Adrenal gland (tissue), 12 donors: ENCODE results near the gene GRB10. TPM values are rescaled to one million over a fixed set of nuclear protein-coding genes. Genes with fewer than 3 reads are reported as not detected.
A peak's percentile ranks its signal among the peaks of the same experiment; 100 is the strongest.
"Not testable (repeated sequence)": the region's sequence is repeated elsewhere in the genome, so short reads cannot be mapped to it uniquely, and the experiment has no call there.

Source experiments
- DNase-seq, 7 donors: peaks; one replicate each; pipeline ENCODE4 v3.0.0-alpha.2; 2019 to 2020
- H3K27ac ChIP-seq, 5 donors: fragments of 200-600 bp; sonication (generic) in 4 of 5; 1 replicate in 3 of 5; 2 replicates in 2 of 5; pipeline versions ENCODE4 v1.5.1 to v1.8.0; 2016 to 2020; ENCODE audit warnings: mild to moderate bottlenecking in 1 of 5
- H3K27me3 ChIP-seq: fragments of 200-600 bp; 2 replicates; pipeline ENCODE4 v1.8.0; 2021
- H3K36me3 ChIP-seq, 2 donors: fragments of 200-600 bp; replicated peaks in 1 of 2; 1 replicate in 1 of 2; 2 replicates in 1 of 2; pipeline versions ENCODE4 v1.5.1 to v1.8.0; 2018 to 2022
- H3K4me1 ChIP-seq, 2 donors: fragments of 200-600 bp; replicated peaks in 1 of 2; 1 replicate in 1 of 2; 2 replicates in 1 of 2; pipeline versions ENCODE4 v1.5.1 to v1.8.0; 2018 to 2021
- H3K4me3 ChIP-seq, 4 donors: fragments of 200-600 bp; sonication (generic) in 3 of 4; one replicate each; pipeline ENCODE4 v1.5.1; 2016 to 2018
- H3K9me3 ChIP-seq, 3 donors: fragments of 200-600 bp; sonication (generic) in 1 of 3; replicated peaks in 1 of 3; 1 replicate in 2 of 3; 2 replicates in 1 of 3; pipeline versions ENCODE4 v1.5.1 to v1.8.0; 2016 to 2021
- POLR2A ChIP-seq, 2 donors: fragments of 450-650 bp; IDR thresholded peaks; one replicate each; pipeline ENCODE4 v1.6.1; 2017; ENCODE audit warnings: antibody characterized with exemption in 2 of 2, mild to moderate bottlenecking in 2 of 2, moderate library complexity in 1 of 2
- WGBS, 4 donors: extraction: QIAGEN DNeasy Blood & Tissue Kit in 2 of 4; methylation state at CpG; one replicate each; pipeline versions ENCODE4 v1.1.5 to v1.1.7; 2013 to 2017; 5-methylcytosine and 5-hydroxymethylcytosine counted together
- intact Hi-C, 2 donors: fragments of 100-400 bp; cut with DNase I; formaldehyde crosslinking; loops; one replicate each; pipeline versions ENCODE4 v1.14.1 to v1.15.0; 2022 to 2023
- polyA plus RNA-seq, 3 donors: library from polyadenylated mRNA; stranded (reverse); fragments of 200-250 nt in 2 of 3; fragments of 350-450 nt in 1 of 3; fragmentation: Illumina TruSeq in 1 of 3; extraction: RNeasy Lipid Tissue Mini Kit (QIAGEN cat#74804) in 1 of 3; gene quantifications; one replicate each; pipeline ENCODE4 v1.2.3, GENCODE V29; 2013 to 2014
- total RNA-seq, 9 donors: library from RNA; depleted of rRNA in 4 of 9; stranded (reverse); fragments of >200 nt in 4 of 9; fragments of 120-200 nt in 1 of 9; fragmentation: NEBNext Ultra II Directional in 1 of 9; extraction: Animal tissue kit (Norgen Biotek cat#: 25700) in 1 of 9; gene quantifications; one replicate each; pipeline versions ENCODE4 v1.1.0 to v1.2.4, GENCODE V29; 2013 to 2023
- TF ChIP-seq, protein P1 (sequence below), 6 experiments: fragments of 450-650 bp in 4 of 6; fragments of 200-600 bp in 2 of 6; sonication (generic) in 1 of 6; IDR thresholded peaks; 1 replicate in 5 of 6; 2 replicates in 1 of 6; pipeline versions ENCODE4 v1.5.1 to v1.8.0; 2016 to 2021; ENCODE audit warnings: antibody characterized with exemption in 6 of 6, mild to moderate bottlenecking in 2 of 6, moderate library complexity in 1 of 6
- donor health status: healthy with polysubstance abuse.
- donor health status: Bipolar disorder and iron deficiency.
- donor health status: DM: yes; HTN: yes; CAD: no.
- donor health status: DM: no; HTN: no; CAD: no.
- donor health status: DM: no; HTN: no; CAD: no.
- donor health status: DM: yes; HTN: yes; CAD: no.

The GRB10 gene
- total and polyA plus RNA-seq, 12 donors = 33.5 to 158 (median 67.3) TPM

DNA sequence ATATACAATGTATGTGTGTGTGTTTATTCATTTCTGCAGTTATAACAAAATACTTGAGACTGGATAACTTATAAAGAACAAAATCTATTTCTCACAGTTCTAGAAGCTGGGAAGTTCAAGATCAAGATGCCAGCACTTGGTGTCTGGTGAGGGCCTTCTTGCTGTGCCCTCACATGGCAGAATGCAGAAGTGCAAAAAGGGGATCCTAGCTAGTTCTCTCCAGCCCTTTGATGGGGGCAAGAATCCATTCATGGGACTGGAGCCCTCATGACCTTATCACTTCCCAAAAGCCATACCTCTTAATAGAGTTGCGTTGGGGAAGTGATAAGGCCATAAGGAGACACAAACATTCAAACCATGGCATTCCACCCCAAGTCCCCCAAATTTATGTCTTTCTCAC lies 8.4 kb downstream of the GRB10 start:
- 87 to 100% (median 93%) methylated on average over 1 of the region's 1 CpG for WGBS, 4 donors
- TF ChIP-seq, protein P1, sequence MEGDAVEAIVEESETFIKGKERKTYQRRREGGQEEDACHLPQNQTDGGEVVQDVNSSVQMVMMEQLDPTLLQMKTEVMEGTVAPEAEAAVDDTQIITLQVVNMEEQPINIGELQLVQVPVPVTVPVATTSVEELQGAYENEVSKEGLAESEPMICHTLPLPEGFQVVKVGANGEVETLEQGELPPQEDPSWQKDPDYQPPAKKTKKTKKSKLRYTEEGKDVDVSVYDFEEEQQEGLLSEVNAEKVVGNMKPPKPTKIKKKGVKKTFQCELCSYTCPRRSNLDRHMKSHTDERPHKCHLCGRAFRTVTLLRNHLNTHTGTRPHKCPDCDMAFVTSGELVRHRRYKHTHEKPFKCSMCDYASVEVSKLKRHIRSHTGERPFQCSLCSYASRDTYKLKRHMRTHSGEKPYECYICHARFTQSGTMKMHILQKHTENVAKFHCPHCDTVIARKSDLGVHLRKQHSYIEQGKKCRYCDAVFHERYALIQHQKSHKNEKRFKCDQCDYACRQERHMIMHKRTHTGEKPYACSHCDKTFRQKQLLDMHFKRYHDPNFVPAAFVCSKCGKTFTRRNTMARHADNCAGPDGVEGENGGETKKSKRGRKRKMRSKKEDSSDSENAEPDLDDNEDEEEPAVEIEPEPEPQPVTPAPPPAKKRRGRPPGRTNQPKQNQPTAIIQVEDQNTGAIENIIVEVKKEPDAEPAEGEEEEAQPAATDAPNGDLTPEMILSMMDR (IDR thresholded peaks at IDR 0.05) = no peak
- TF ChIP-seq POLR2A (IDR thresholded peaks at IDR 0.05) = no peak
- Histone ChIP-seq H3K36me3 (no peaks in the 10 kb centered on the region), H3K4me3 (no peak overlapping the region), H3K27me3 (no peaks in the 10 kb centered on the region), H3K27ac (peak overlapping the region in 1 of 5 donors; percentile 19), H3K4me1 (peaks cover 15 to 40% of the 10 kb centered on the region in 2 donors), H3K9me3 (no peaks in the 10 kb centered on the region)
- DNase-seq = no peak
- intact Hi-C loops = no loop called here

DNA sequence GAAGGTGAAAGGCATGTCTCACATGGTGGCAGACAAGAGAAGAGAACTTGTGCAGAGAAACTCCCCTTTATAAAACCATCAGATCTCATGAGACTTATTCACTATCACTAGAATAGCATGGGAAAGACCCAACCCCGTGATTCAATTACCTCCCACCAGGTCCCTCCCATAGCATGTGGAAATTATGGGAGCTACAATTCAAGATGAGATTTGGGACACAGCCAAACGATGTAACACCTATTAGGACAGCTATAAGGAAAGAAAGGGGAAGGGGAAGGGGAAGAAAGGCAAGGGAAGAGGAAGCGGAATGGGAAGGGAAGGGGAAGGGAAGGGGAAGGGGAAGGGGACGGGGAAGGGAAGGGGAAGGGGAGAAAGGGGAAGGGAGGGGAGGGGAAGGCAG lies 9.6 kb downstream of the GRB10 start:
- H3K27ac ChIP-seq, intact Hi-C loops, H3K36me3 ChIP-seq, H3K4me3 ChIP-seq, H3K9me3 ChIP-seq, DNase-seq, H3K27me3 ChIP-seq: not testable (repeated sequence)
- peaks cover 15 to 32% of the 10 kb centered on the region in 2 donors for H3K4me1 ChIP-seq
- 76 to 86% (median 79%) methylated on average over 3 to 4 of the region's 4 CpGs for WGBS, 4 donors

DNA sequence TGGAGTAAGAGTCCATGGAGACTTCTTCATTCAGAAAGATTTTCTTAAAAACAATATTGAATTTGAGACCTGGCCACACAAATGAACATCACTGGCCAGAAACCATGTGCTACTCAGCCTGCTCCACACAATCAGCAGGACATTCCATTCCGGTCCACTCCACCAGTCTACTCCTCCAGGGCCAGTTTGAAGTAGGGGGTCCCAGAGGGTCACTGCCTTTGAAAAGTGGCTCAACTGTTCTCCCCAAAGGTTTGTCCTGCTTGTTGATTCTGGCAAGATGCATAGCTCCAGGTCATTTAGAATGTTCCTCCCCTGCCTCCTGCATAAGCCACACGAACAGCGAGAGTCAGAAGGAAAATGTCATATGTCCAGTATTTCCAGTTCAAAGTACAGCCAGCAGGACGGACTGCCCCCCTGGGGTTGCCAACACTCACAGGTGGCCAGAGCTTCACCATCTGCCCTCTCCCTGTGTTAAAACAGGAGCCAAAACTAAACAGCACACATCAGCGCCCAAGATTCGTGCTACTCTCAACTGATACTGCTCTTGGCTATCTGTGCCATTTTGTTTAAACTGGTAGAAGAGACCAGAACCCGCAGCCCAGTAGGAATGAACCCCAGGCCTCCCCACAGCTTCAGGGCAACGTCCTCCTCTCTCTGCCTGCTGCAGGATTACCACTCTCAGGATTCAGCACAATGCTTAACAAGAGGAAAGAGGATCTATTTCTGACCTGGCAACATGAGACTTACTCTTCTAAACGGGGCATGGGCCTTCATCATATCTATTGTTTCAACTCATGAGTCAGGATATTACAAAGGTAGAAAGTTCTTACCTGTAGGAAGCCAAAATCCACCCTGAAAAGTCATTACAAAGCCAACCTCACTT lies 11.3 kb downstream of the GRB10 start:
- TF ChIP-seq, protein P1 (IDR thresholded peaks at IDR 0.05) = no peak
- no peak for TF ChIP-seq POLR2A (IDR thresholded peaks at IDR 0.05)
- no peaks in the 10 kb centered on the region for H3K27me3 ChIP-seq
- no peaks in the 10 kb centered on the region for H3K9me3 ChIP-seq
- intact Hi-C loops = no loop called here
- DNase-seq = no peak
- no peaks in the 10 kb centered on the region for H3K36me3 ChIP-seq
- peaks cover 14 to 29% of the 10 kb centered on the region in 2 donors for H3K4me1 ChIP-seq
- 75 to 83% (median 79%) methylated on average over 7 to 9 of the region's 9 CpGs for WGBS, 4 donors
- no peak overlapping the region for H3K4me3 ChIP-seq
- H3K27ac ChIP-seq = no peak overlapping the region

DNA sequence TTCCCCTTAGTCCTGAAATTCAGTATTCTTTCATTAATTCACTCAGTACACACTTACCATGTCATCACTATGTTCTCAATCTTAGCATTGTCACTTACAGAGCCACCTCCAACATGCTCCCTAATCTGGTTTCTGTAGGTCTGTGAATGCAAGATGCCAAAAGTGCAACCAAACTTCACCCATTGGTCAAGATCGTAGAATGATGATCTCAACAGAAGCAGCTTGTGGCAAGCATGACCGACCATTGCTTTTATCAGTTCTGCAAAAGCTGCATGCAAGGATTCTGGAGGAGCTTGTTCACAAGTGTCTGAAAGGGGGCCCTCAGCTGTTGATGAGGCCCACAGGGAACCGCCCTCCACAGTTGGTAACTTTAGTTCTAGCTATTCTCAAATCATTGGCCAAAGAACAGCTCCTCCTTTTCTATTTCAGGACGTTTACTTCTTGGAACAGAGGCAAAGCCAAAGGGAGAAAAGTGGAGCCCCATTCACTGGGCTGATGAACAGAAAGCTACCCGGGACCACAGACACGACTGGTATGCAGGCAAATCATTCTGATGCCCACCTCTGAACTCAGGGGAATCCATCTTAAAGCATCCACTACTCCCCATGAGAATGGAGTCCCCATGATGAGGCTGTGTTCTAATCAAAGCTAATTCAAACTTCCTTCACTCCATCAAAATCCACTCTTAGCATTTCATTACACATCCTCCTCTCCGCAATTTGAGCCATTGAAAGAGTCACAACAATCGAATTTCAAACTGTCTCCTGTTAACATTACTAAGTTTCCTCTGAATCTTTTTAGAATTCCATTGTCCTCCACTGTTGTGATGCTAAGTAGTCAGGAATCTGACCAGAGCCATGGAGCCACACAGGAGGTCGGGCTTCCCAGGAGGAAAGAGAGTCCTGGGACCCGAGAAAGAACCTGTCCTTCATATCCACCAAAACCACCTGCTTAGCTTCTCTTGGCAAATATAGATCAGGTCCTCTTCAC lies 13.9 kb downstream of the GRB10 start:
- Histone ChIP-seq H3K9me3 (no peaks in the 10 kb centered on the region), H3K4me1 (peaks cover 0 to 8% of the 10 kb centered on the region in 2 donors), H3K4me3 (no peak overlapping the region), H3K27me3 (no peaks in the 10 kb centered on the region), H3K27ac (no peak overlapping the region), H3K36me3 (no peaks in the 10 kb centered on the region)
- no peak for DNase-seq
- WGBS, 4 donors = 68 to 83% (median 79%) methylated on average over 10 of the region's 10 CpGs
- intact Hi-C loops = no loop called here
- TF ChIP-seq POLR2A (IDR thresholded peaks at IDR 0.05) = no peak
- TF ChIP-seq, protein P1 (IDR thresholded peaks at IDR 0.05) = no peak
